ENCODE measurements around the gene CAMK2B. TPM values are rescaled to one million over a fixed set of nuclear protein-coding genes. Genes with fewer than 3 reads are reported as not detected.

CAMK2B gene
- total RNA-seq, result 0.14 TPM in 1 of 2 replicates, not detected in the other

DNA sequence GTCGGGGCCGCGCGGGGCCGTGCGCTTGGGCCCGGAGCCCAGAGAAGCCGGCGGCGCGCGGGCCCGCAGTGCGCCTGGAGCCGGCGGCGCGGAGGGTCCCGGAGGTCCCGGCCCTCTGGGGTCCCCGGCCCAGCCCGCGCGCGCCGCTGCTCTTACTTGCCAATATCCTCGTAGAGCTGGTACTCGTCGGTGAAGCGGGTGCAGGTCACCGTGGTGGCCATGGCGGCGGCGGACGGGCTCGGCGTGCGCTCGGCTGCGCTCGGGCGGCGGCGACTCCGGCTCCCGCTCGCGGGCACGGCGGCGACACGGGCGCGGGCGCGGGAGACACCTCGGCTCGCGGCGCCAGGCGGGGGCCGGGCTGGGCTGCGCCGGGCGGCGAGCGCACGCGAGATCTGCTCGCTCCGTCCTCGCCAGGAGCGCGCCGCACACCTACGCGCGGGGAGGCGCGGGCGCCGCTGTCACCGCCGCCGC lies at the start of gene CAMK2B:
TSS of gene CAMK2B (minus strand) at position 394 of the 471 bp plus-strand sequence. CDS start at position 221, 173 bp downstream.

DNA sequence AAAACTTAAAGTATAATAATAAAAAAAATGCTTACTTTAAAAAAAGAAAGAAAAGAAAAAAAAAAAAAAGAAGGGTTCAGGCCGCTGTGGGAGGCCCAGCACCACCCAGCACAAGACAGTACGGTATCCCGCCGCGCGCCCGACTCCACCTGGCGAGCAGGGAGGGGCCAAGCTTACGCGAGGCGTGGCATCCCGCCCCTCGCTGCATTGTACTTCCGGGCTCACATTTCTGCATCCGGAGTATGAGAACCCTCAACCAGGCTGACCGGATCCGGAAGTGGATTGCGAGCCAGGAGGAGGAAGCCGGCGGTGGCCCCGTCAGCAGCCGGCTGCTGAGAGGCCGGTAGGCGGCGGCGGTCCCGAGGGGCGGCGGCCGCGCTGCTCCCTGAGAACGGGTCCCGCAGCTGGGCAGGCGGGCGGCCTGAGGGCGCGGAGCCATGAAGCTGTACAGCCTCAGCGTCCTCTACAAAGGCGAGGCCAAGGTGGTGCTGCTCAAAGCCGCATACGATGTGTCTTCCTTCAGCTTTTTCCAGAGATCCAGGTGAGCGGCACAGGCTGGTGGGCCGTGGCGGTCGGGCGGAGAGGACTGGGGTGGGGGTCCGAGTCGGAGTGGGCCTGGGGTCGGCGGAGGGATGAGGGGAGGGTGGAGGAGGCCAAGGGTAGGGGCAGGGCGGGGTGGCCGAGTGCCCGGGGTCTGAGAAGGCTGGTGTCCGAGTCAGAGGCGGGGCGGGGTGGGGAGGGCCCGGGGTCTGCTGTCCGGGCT lies 124.5 kb downstream of the CAMK2B start, which contains the start of gene YKT6:
TSS of gene YKT6 (plus strand) at position 280 of the 763 bp plus-strand sequence. CDS start at position 438, 158 bp downstream.

DNA sequence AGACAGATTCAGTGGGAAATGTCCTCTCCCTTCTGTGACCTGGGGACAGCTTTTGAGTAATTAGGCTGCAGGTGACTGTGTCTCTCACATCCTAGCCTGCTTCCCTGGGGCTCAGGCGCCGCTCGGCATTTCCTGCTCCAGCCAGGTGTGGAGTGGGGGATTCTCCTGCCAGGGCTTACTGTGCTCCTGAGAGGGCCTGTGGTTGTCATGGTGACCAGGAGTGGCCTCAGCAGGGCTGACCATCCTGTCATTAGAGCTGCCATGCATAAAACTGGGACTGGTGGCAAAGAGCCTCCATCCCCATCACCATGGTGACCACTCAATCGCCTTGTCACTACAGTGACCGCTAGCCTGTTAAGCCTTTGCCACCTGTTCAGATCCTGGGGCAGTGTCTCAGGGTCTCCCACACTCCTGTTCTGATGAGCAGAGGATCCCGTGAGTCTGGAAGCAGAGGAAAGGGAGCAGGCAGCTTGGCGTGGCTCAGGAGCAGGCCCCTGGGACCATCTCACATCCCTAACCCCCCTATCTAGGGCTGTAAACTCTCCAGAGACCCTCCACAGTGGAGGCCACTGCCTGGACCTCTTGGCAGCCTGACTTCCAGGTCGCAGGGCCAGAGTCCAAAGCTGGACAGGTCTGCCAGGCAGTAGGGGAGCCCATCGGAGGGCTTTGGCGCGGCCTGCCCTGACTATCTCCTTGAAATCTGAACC lies 136.0 kb downstream of the CAMK2B start, which contains the start of gene GCK:
TSS of gene GCK (minus strand) at position 154 of the 707 bp plus-strand sequence. CDS start 486 bp downstream, outside the sequence.

Other genes starting within 250 kb of the CAMK2B start
- 13.5 and 21.2 TPM in 2 replicates for gene POLM, start 243.1 kb downstream of the CAMK2B start, total RNA-seq
- 1.6 and 3.1 TPM in 2 replicates for gene AEBP1, start 221.2 kb downstream of the CAMK2B start, total RNA-seq
- 135 and 144 TPM in 2 replicates for gene POLD2, start 202.0 kb downstream of the CAMK2B start, total RNA-seq
- gene MYL7, start 184.3 kb downstream of the CAMK2B start, total RNA-seq, result 0.51 TPM in 1 of 2 replicates, not detected in the other
- gene GCK, start 136.2 kb downstream of the CAMK2B start, total RNA-seq, result 0.28 TPM in 1 of 2 replicates, not detected in the other
- gene YKT6, start 124.6 kb downstream of the CAMK2B start, total RNA-seq, result 88.3 and 100 TPM in 2 replicates
- gene NUDCD3, start 165.1 kb upstream of the CAMK2B start, total RNA-seq, result 41.0 and 48.9 TPM in 2 replicates
- gene NPC1L1, start 215.7 kb upstream of the CAMK2B start, total RNA-seq, result not detected in 2 replicates
- gene DDX56, start 248.3 kb upstream of the CAMK2B start, total RNA-seq, result 68.5 and 69.4 TPM in 2 replicates